ENCODE measurements around the gene WIPF1. TPM values are rescaled to one million over a fixed set of nuclear protein-coding genes. Genes with fewer than 3 reads are reported as not detected.
"Not testable (repeated sequence)": the region's sequence is repeated elsewhere in the genome, so short reads cannot be mapped to it uniquely, and the experiment has no call there.

Gene WIPF1
- total and polyA plus RNA-seq, 4 donors, result 18.7 to 29.5 (median 21.7) TPM

- 100% methylated on average over 1 of the region's 5 CpGs for WGBS (ENCODE audit: insufficient coverage)
- H3K9me3 ChIP-seq (ENCODE audit: control insufficient read depth, insufficient read depth, low read length), result no peaks in the 10 kb centered on the region
- H3K4me3 ChIP-seq (ENCODE audit: low read depth, low read length), result no peak overlapping the region
- no peaks in the 10 kb centered on the region for H3K36me3 ChIP-seq (ENCODE audit: control insufficient read depth, insufficient read depth, low read length)
- no peaks in the 10 kb centered on the region for H3K4me1 ChIP-seq (ENCODE audit: control insufficient read depth, insufficient read depth, low read length)
- no peak for DNase-seq (ENCODE audit: low read depth in 4 of 6, low spot score in 6 of 6)
- no peaks in the 10 kb centered on the region for H3K27me3 ChIP-seq (ENCODE audit: control insufficient read depth, insufficient read depth, low read length)
- H3K27ac ChIP-seq (ENCODE audit: low read depth, low read length), result no peak overlapping the region
Measured at GRCh38 chr2:174552880-174553279, 44.7 kb downstream of the WIPF1 start.

GRCh38 chr2:174551697-174552096, 45.9 kb downstream of the WIPF1 start:
- DNase-seq (ENCODE audit: low read depth in 4 of 6, low spot score in 6 of 6), result no peak
- Histone ChIP-seq H3K4me1 (ENCODE audit: control insufficient read depth, insufficient read depth, low read length) (peaks cover 2% of the 10 kb centered on the region), H3K4me3 (ENCODE audit: low read depth, low read length) (no peak overlapping the region), H3K27me3 (ENCODE audit: control insufficient read depth, insufficient read depth, low read length) (no peaks in the 10 kb centered on the region), H3K9me3 (ENCODE audit: control insufficient read depth, insufficient read depth, low read length) (no peaks in the 10 kb centered on the region), H3K27ac (ENCODE audit: low read depth, low read length) (no peak overlapping the region), H3K36me3 (ENCODE audit: control insufficient read depth, insufficient read depth, low read length) (no peaks in the 10 kb centered on the region)
- 100% methylated on average over 2 of the region's 4 CpGs for WGBS (ENCODE audit: insufficient coverage)

GRCh38 chr2:174548646-174549045, 49.0 kb downstream of the WIPF1 start:
- not testable (repeated sequence) for DNase-seq (ENCODE audit: low read depth in 4 of 6, low spot score in 6 of 6)

GRCh38 chr2:174548021-174548420, 49.6 kb downstream of the WIPF1 start:
- not testable (repeated sequence) for H3K27ac ChIP-seq (ENCODE audit: low read depth, low read length); H3K4me3 ChIP-seq (ENCODE audit: low read depth, low read length); H3K27me3 ChIP-seq (ENCODE audit: control insufficient read depth, insufficient read depth, low read length); DNase-seq (ENCODE audit: low read depth in 4 of 6, low spot score in 6 of 6); H3K9me3 ChIP-seq (ENCODE audit: control insufficient read depth, insufficient read depth, low read length); H3K36me3 ChIP-seq (ENCODE audit: control insufficient read depth, insufficient read depth, low read length); H3K4me1 ChIP-seq (ENCODE audit: control insufficient read depth, insufficient read depth, low read length)
- WGBS (ENCODE audit: insufficient coverage), result 90% methylated on average over 2 of the region's 7 CpGs

More at GRCh38 chr2:174548646-174549045, 49.0 kb downstream of the WIPF1 start:
- not testable (repeated sequence) for H3K27ac ChIP-seq (ENCODE audit: low read depth, low read length); H3K9me3 ChIP-seq (ENCODE audit: control insufficient read depth, insufficient read depth, low read length); H3K4me3 ChIP-seq (ENCODE audit: low read depth, low read length); H3K36me3 ChIP-seq (ENCODE audit: control insufficient read depth, insufficient read depth, low read length); H3K4me1 ChIP-seq (ENCODE audit: control insufficient read depth, insufficient read depth, low read length); H3K27me3 ChIP-seq (ENCODE audit: control insufficient read depth, insufficient read depth, low read length)
- WGBS (ENCODE audit: insufficient coverage), result 88% methylated on average over 24 of the region's 24 CpGs

GRCh38 chr2:174546519-174547506, 50.8 kb downstream of the WIPF1 start:
- H3K9me3 ChIP-seq (ENCODE audit: control insufficient read depth, insufficient read depth, low read length), result no peaks in the 10 kb centered on the region
- 75% methylated on average over 10 of the region's 21 CpGs for WGBS (ENCODE audit: insufficient coverage)
- no peaks in the 10 kb centered on the region for H3K27me3 ChIP-seq (ENCODE audit: control insufficient read depth, insufficient read depth, low read length)
- H3K36me3 ChIP-seq (ENCODE audit: control insufficient read depth, insufficient read depth, low read length), result no peaks in the 10 kb centered on the region
- H3K27ac ChIP-seq (ENCODE audit: low read depth, low read length), result no peak overlapping the region
- DNase-seq (ENCODE audit: low read depth in 4 of 6, low spot score in 6 of 6), result peak in 1 of 6 donors; percentile 35
- H3K4me1 ChIP-seq (ENCODE audit: control insufficient read depth, insufficient read depth, low read length), result peaks cover 5% of the 10 kb centered on the region
- H3K4me3 ChIP-seq (ENCODE audit: low read depth, low read length), result no peak overlapping the region

- no peaks in the 10 kb centered on the region for H3K27me3 ChIP-seq (ENCODE audit: control insufficient read depth, insufficient read depth, low read length)
- WGBS (ENCODE audit: insufficient coverage), result no CpG with 5 or more reads among the region's 3 CpGs
- no peak overlapping the region for H3K4me3 ChIP-seq (ENCODE audit: low read depth, low read length)
- no peaks in the 10 kb centered on the region for H3K36me3 ChIP-seq (ENCODE audit: control insufficient read depth, insufficient read depth, low read length)
- DNase-seq (ENCODE audit: low read depth in 4 of 6, low spot score in 6 of 6), result no peak
- no peaks in the 10 kb centered on the region for H3K9me3 ChIP-seq (ENCODE audit: control insufficient read depth, insufficient read depth, low read length)
- no peak overlapping the region for H3K27ac ChIP-seq (ENCODE audit: low read depth, low read length)
- peaks cover 5% of the 10 kb centered on the region for H3K4me1 ChIP-seq (ENCODE audit: control insufficient read depth, insufficient read depth, low read length)
Measured at GRCh38 chr2:174545240-174545639, 52.4 kb downstream of the WIPF1 start.

- no peak for DNase-seq (ENCODE audit: low read depth in 4 of 6, low spot score in 6 of 6)
- Histone ChIP-seq H3K27me3 (ENCODE audit: control insufficient read depth, insufficient read depth, low read length) (no peaks in the 10 kb centered on the region), H3K27ac (ENCODE audit: low read depth, low read length) (peak overlapping the region; percentile 51), H3K4me1 (ENCODE audit: control insufficient read depth, insufficient read depth, low read length) (peaks cover 5% of the 10 kb centered on the region), H3K36me3 (ENCODE audit: control insufficient read depth, insufficient read depth, low read length) (no peaks in the 10 kb centered on the region), H3K9me3 (ENCODE audit: control insufficient read depth, insufficient read depth, low read length) (no peaks in the 10 kb centered on the region), H3K4me3 (ENCODE audit: low read depth, low read length) (no peak overlapping the region)
- WGBS (ENCODE audit: insufficient coverage), result 89% methylated on average over 4 of the region's 5 CpGs
Measured at GRCh38 chr2:174544802-174545201, 52.8 kb downstream of the WIPF1 start.

- H3K4me3 ChIP-seq (ENCODE audit: low read depth, low read length), result no peak overlapping the region
- H3K9me3 ChIP-seq (ENCODE audit: control insufficient read depth, insufficient read depth, low read length), result no peaks in the 10 kb centered on the region
- WGBS (ENCODE audit: insufficient coverage), result 80% methylated on average over 1 of the region's 3 CpGs
- H3K27ac ChIP-seq (ENCODE audit: low read depth, low read length), result peak overlapping the region; percentile 51
- DNase-seq (ENCODE audit: low read depth in 4 of 6, low spot score in 6 of 6), result peak in 1 of 6 donors; percentile 43
- H3K27me3 ChIP-seq (ENCODE audit: control insufficient read depth, insufficient read depth, low read length), result no peaks in the 10 kb centered on the region
- H3K4me1 ChIP-seq (ENCODE audit: control insufficient read depth, insufficient read depth, low read length), result peaks cover 5% of the 10 kb centered on the region
- H3K36me3 ChIP-seq (ENCODE audit: control insufficient read depth, insufficient read depth, low read length), result no peaks in the 10 kb centered on the region
Measured at GRCh38 chr2:174544156-174544555, 53.4 kb downstream of the WIPF1 start.

GRCh38 chr2:174540893-174541292, 56.7 kb downstream of the WIPF1 start:
- H3K4me1 ChIP-seq (ENCODE audit: control insufficient read depth, insufficient read depth, low read length), result no peaks in the 10 kb centered on the region
- H3K27ac ChIP-seq (ENCODE audit: low read depth, low read length), result no peak overlapping the region
- DNase-seq (ENCODE audit: low read depth in 4 of 6, low spot score in 6 of 6), result no peak
- H3K36me3 ChIP-seq (ENCODE audit: control insufficient read depth, insufficient read depth, low read length), result no peaks in the 10 kb centered on the region
- H3K9me3 ChIP-seq (ENCODE audit: control insufficient read depth, insufficient read depth, low read length), result no peaks in the 10 kb centered on the region
- WGBS (ENCODE audit: insufficient coverage), result 83% methylated on average over 1 of the region's 5 CpGs
- no peaks in the 10 kb centered on the region for H3K27me3 ChIP-seq (ENCODE audit: control insufficient read depth, insufficient read depth, low read length)
- no peak overlapping the region for H3K4me3 ChIP-seq (ENCODE audit: low read depth, low read length)
